Measurements from ENCODE around the gene REXO1.

Gene REXO1

DNA sequence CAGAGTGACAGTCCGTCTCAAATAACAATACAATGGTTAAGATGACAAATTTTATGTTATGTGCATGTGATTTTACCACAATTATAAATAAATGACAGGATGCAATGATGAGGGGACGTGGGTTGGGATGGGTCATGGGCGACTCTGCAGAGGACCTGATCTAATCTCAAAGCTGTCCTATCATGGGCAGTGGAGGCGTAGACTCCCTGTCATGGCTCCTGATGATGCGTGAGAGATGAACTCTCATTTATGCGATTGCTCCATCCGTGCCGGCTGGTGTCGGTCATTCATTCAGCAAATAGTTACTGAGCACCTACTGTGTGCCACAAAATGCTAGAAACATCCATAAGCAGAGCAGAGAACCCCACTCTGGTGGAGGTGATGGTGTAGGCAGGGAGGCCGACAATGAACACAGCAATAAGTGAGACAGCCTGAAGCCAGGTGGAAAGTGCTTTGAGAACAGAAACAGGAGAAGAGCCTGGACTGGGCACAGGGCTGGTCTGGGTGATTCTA is 1.7 kb upstream of the REXO1 start:
- no peak for DNase-seq (ENCODE audit: low read depth)

DNA sequence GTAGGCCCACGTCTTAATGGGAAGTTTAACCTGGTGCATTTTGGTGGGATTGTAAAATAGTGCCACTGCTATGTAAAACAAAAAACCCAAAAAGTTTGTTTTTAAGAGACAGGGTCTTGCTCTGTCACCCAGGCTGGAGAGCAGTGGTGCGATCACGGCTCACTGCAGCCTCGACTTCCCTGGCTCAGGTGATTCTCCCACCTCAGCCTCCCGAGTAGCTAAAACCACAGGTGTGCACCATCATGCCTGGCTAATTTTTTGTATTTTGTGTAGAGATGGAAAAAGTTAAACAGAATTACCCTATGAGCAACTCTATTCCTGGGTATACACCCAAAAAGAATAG is 820 bp upstream of the REXO1 start:
- TF ChIP-seq, protein P1, sequence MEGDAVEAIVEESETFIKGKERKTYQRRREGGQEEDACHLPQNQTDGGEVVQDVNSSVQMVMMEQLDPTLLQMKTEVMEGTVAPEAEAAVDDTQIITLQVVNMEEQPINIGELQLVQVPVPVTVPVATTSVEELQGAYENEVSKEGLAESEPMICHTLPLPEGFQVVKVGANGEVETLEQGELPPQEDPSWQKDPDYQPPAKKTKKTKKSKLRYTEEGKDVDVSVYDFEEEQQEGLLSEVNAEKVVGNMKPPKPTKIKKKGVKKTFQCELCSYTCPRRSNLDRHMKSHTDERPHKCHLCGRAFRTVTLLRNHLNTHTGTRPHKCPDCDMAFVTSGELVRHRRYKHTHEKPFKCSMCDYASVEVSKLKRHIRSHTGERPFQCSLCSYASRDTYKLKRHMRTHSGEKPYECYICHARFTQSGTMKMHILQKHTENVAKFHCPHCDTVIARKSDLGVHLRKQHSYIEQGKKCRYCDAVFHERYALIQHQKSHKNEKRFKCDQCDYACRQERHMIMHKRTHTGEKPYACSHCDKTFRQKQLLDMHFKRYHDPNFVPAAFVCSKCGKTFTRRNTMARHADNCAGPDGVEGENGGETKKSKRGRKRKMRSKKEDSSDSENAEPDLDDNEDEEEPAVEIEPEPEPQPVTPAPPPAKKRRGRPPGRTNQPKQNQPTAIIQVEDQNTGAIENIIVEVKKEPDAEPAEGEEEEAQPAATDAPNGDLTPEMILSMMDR (IDR thresholded peaks at IDR 0.05; ENCODE audit: insufficient read depth, low read depth, low read length, missing control alignments) = no peak

More for the DNA sequence above, 1.7 kb upstream of the REXO1 start:
- TF ChIP-seq, protein P1 (IDR thresholded peaks at IDR 0.05; ENCODE audit: insufficient read depth, low read depth, low read length, missing control alignments) = no peak
- H3K4me3 ChIP-seq (ENCODE audit: low read length) = no peak overlapping the region

DNA sequence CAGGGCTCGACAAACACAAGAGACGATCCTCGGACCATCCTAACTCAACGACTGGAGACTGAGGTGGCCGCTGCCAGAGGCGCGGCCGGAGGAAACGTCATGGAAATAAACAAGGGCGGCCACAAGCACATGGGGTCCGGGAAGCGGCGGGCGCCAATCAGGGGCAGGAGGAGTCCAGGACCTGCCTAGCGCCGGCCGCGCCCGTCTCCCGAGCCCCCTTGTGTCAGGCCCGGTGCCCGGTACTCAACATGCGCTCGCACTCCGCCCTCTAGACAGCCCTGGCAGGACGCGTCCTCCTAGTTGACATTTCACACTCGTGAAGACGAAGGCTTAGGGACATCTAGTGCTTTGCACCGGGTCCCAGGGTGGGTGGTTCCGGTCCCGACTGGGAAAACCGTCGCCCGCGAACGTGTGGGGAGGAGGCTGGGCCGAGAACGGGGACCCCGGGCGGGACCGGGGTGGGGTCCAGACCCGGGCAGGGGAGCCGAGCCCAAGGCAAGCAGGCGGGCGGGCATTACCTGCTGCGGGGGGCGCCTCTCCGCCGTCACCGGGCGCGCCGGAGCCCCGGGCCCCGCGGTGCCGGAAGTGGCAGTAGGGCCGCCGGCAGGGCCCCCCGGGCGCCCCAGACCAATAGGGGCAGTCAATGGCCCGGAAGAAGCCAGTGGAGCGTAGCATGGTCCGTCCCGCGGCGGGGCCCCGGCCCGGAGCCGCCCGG is 442 bp downstream of the REXO1 start:
- H3K4me3 ChIP-seq (ENCODE audit: low read length) = peak overlapping the region; percentile 89
- TF ChIP-seq, protein P1 (IDR thresholded peaks at IDR 0.05; ENCODE audit: insufficient read depth, low read depth, low read length, missing control alignments) = no peak
- DNase-seq (ENCODE audit: low read depth) = peak; percentile 57

More for the DNA sequence above, 820 bp upstream of the REXO1 start:
- DNase-seq (ENCODE audit: low read depth) = no peak
- no peak overlapping the region for H3K4me3 ChIP-seq (ENCODE audit: low read length)

DNA sequence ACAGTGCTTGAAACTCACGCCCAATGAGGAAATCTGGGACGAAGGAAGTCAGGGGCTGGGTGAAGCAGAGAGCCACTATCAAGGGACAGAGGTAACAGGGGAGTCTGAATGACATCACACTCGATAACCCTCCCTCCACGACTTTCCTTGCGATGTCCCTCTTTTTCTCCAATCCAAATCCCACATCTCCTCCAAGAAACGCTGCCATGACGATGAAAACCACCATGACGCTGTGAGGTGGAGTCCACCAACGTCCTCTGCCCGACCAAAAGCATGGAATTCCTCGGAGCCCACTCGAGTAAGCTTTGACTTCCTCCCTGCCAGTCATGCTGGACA is 967 bp downstream of the REXO1 start:
- TF ChIP-seq, protein P1 (IDR thresholded peaks at IDR 0.05; ENCODE audit: insufficient read depth, low read depth, low read length, missing control alignments) = no peak
- H3K4me3 ChIP-seq (ENCODE audit: low read length) = peak overlapping the region; percentile 89
- DNase-seq (ENCODE audit: low read depth) = no peak

DNA sequence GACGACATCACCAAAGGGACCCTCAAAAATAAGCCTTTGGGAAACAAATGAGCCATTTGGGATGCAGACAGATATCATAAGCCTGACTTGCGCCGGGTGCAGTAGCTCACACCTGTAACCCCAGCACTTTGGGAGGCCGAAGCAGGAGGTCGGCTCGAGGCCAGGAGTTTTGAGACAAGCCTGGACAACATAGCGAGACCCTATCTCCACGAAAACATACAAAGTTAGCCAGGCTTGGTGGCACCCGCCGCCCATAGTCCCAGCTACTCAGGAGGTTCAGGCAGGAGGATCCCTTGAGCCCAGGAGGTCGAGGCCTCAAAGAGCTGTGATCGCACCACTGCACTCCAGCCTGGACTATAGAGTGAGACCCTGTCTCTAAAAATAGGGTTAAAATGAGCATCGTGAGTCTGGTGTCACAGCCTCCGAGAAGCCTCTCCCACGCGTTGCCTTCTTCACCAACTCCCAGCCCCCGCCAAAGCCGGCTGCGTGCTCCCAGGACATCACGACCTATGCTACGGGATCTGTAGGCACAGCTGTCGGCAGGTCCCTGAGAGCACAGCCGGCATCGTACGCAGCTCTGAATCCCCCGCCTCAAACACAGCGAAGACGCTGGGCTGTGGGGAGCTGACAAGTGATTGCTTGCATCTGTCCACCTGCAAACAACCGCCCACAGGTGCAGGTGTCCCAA is 1.6 kb downstream of the REXO1 start:
- DNase-seq (ENCODE audit: low read depth) = no peak
- H3K4me3 ChIP-seq (ENCODE audit: low read length) = peak overlapping the region; percentile 89
- TF ChIP-seq, protein P1 (IDR thresholded peaks at IDR 0.05; ENCODE audit: insufficient read depth, low read depth, low read length, missing control alignments) = no peak

DNA sequence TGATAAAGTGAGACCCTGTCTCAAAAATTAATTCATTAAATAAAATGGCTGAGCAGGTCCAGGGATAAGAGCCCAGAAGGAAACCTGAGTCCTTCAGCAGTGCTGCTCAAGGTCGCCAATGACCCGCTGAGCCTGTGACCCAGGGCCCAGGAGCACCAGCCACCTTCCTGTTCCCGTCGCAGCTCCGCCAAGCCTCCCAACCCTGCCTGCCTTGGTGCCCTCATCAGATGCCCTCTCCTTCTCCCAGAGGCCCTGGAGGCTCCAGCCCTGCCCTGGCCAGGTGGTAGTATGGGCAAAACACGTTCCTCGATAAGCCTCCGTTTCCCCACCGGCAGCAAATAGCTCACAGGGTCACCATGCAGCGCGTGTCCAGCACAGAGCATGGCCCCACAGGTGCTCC is 2.6 kb downstream of the REXO1 start:
- TF ChIP-seq, protein P1 (IDR thresholded peaks at IDR 0.05; ENCODE audit: insufficient read depth, low read depth, low read length, missing control alignments) = no peak
- no peak overlapping the region for H3K4me3 ChIP-seq (ENCODE audit: low read length)

More for the DNA sequence above, 2.6 kb downstream of the REXO1 start:
- DNase-seq (ENCODE audit: low read depth) = no peak

All from epithelial cell of esophagus (primary cell).